Fibroblast of lung (primary cell): ENCODE measurements around the gene CDR2L. TPM values are rescaled to one million over a fixed set of nuclear protein-coding genes. Genes with fewer than 3 reads are reported as not detected.
A peak's percentile ranks its signal among the peaks of the same experiment; 100 is the strongest.
"Not testable (repeated sequence)": the region's sequence is repeated elsewhere in the genome, so short reads cannot be mapped to it uniquely, and the experiment has no call there.

Source experiments
- DNase-seq, 2 donors: peaks; one replicate each; pipeline versions ENCODE4 v3.0.0 to v3.0.0-alpha.2; 2010; ENCODE audit warnings: low read depth in 2 of 2
- H2AFZ ChIP-seq: 2 replicates; pipeline ENCODE4 v1.5.1; 2012; ENCODE audit warnings: low read length, control low read depth, inconsistent platforms
- H3K27ac ChIP-seq: 2 replicates; pipeline ENCODE4 v1.5.1; 2011; ENCODE audit warnings: low read length, control low read depth; ENCODE audit not compliant: insufficient read depth
- H3K27me3 ChIP-seq: 2 replicates; pipeline ENCODE4 v1.5.1; 2011; ENCODE audit warnings: mild to moderate bottlenecking, low read length; ENCODE audit not compliant: control insufficient read depth, insufficient read depth
- H3K36me3 ChIP-seq: 2 replicates; pipeline ENCODE4 v1.5.1; 2011; ENCODE audit warnings: low read length; ENCODE audit not compliant: control insufficient read depth, insufficient read depth
- H3K4me1 ChIP-seq: 2 replicates; pipeline ENCODE4 v1.5.1; 2011; ENCODE audit warnings: low read length; ENCODE audit not compliant: control insufficient read depth, insufficient read depth; ENCODE audit errors: extremely low read depth
- H3K4me2 ChIP-seq: 2 replicates; pipeline ENCODE4 v1.5.1; 2011; ENCODE audit warnings: low read length, control low read depth; ENCODE audit not compliant: insufficient read depth; ENCODE audit errors: extremely low read depth
- H3K4me3 ChIP-seq, 4 experiments: fragments of 200-600 bp in 1 of 4; sonication (generic) in 1 of 4; replicated peaks in 1 of 4; 2 replicates each; pipeline ENCODE4 v1.5.1; 2011 to 2016; ENCODE audit warnings: low read length in 4 of 4, low read depth in 3 of 4, mild to moderate bottlenecking in 3 of 4, control low read depth in 2 of 4, inconsistent platforms in 1 of 4, mixed read lengths in 1 of 4; ENCODE audit not compliant: insufficient read depth in 1 of 4; ENCODE audit errors: control extremely low read depth in 1 of 4
- H3K79me2 ChIP-seq: 2 replicates; pipeline ENCODE4 v1.5.1; 2012; ENCODE audit warnings: mild to moderate bottlenecking, low read length, inconsistent platforms; ENCODE audit not compliant: control insufficient read depth, insufficient read depth
- H3K9ac ChIP-seq: 2 replicates; pipeline ENCODE4 v1.5.1; 2011; ENCODE audit warnings: mild to moderate bottlenecking, low read length, control low read depth; ENCODE audit not compliant: insufficient read depth
- H3K9me3 ChIP-seq: 2 replicates; pipeline ENCODE4 v1.5.1; 2012; ENCODE audit warnings: low read depth, low read length; ENCODE audit not compliant: control insufficient read depth, insufficient read depth
- H4K20me1 ChIP-seq: 2 replicates; pipeline ENCODE4 v1.5.1; 2011; ENCODE audit warnings: low read length; ENCODE audit not compliant: control insufficient read depth, insufficient read depth; ENCODE audit errors: extremely low read depth
- EZH2 ChIP-seq: IDR thresholded peaks from 2 replicates; pipeline ENCODE4 v1.5.1; 2012; ENCODE audit warnings: low read length, control low read depth, mild to moderate bottlenecking; ENCODE audit errors: missing control alignments
- polyA plus RNA-seq, 2 donors: library from polyadenylated mRNA; depleted of rRNA in 1 of 2; stranded (reverse) in 1 of 2; unstranded in 1 of 2; fragments of >200 nt; gene quantifications; 2 replicates each; pipeline ENCODE4 v1.2.1, GENCODE V29; 2011 to 2012; ENCODE audit warnings: missing spikeins in 1 of 2
- total RNA-seq: library from RNA; depleted of rRNA; stranded (reverse); fragments of >200 nt; gene quantifications from 2 replicates; pipeline ENCODE4 v1.2.1, GENCODE V29; 2014
- TF ChIP-seq, protein P1 (sequence below), 2 donors: IDR thresholded peaks in 1 of 2; conservative IDR thresholded peaks in 1 of 2; 1 replicate in 1 of 2; 2 replicates in 1 of 2; pipeline ENCODE4 v1.5.1; 2011 to 2012; ENCODE audit warnings: low read length in 2 of 2, control low read depth in 1 of 2, inconsistent platforms in 1 of 2, low read depth in 1 of 2, mild to moderate bottlenecking in 1 of 2

Gene CDR2L
- total and polyA plus RNA-seq, 2 donors (not counting 1 experiment from before 2014, with no cell fraction given) = 9.7 to 12.2 TPM

GRCh38 chr17:75041656-75042280, 54.3 kb downstream of the CDR2L start:
- Histone ChIP-seq H3K9ac (no peak overlapping the region), H3K4me1 (no peaks in the 10 kb centered on the region), H3K27me3 (no peaks in the 10 kb centered on the region), H3K79me2 (peaks cover 13% of the 10 kb centered on the region), H4K20me1 (no peaks in the 10 kb centered on the region), H2AFZ (no peak overlapping the region), H3K27ac (no peak overlapping the region), H3K36me3 (peaks cover 13% of the 10 kb centered on the region), H3K4me2 (no peak overlapping the region), H3K9me3 (no peaks in the 10 kb centered on the region), H3K4me3 (no peak overlapping the region)
- TF ChIP-seq, protein P1, sequence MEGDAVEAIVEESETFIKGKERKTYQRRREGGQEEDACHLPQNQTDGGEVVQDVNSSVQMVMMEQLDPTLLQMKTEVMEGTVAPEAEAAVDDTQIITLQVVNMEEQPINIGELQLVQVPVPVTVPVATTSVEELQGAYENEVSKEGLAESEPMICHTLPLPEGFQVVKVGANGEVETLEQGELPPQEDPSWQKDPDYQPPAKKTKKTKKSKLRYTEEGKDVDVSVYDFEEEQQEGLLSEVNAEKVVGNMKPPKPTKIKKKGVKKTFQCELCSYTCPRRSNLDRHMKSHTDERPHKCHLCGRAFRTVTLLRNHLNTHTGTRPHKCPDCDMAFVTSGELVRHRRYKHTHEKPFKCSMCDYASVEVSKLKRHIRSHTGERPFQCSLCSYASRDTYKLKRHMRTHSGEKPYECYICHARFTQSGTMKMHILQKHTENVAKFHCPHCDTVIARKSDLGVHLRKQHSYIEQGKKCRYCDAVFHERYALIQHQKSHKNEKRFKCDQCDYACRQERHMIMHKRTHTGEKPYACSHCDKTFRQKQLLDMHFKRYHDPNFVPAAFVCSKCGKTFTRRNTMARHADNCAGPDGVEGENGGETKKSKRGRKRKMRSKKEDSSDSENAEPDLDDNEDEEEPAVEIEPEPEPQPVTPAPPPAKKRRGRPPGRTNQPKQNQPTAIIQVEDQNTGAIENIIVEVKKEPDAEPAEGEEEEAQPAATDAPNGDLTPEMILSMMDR (conservative IDR thresholded peaks at IDR 0.05 in 1 of 2, IDR thresholded peaks at IDR 0.05 in 1 of 2; ENCODE audit: low read depth in 1 of 2, low read length in 2 of 2) = no peak
- TF ChIP-seq EZH2 = no peak
- DNase-seq = no peak

DNA sequence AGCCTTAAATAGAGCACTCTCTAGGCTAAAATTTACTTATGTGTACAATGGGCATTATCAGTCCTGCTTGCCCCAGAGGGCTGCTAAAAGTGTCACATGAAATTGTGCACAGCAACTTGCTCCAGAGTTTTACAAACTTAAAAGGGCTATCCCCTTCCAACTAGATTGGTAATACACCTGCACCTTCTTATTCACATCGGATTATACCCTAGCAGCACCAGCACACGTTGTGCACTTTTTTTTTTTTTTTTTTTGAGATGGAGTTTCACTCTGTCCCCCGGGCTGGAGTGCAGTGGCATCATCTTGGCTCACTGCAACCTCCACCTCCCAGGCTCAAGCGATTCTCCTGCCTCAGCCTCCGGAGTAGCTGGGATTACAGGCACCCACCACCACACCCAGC, 56.4 kb downstream of the CDR2L start:
- H3K27ac ChIP-seq, DNase-seq, H3K4me2 ChIP-seq, H3K9me3 ChIP-seq, H4K20me1 ChIP-seq, H3K9ac ChIP-seq, H3K4me3 ChIP-seq, H3K27me3 ChIP-seq, H3K4me1 ChIP-seq, H2AFZ ChIP-seq: not testable (repeated sequence)
- Histone ChIP-seq H3K36me3 (peaks cover 12% of the 10 kb centered on the region), H3K79me2 (peaks cover 21% of the 10 kb centered on the region)

DNA sequence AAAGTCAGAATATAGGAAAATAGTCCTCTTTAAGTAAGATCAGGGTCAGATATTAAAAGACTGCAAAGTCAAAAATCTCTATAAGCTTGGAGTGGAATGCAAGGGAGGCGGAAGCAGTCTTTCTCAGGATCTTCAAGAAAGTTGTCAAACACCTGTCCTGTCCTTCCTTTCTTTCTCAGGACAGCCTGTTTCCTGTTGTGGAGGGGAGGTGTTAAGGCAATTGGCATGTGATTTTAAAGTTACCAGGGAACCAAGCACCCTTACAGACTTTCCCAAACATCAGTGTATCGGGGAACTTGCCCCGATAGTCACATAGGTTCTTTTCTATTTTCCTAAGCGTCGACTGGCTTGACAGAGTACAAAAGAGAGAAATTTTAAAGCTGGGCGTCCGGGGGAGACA, 57.3 kb downstream of the CDR2L start:
- TF ChIP-seq, protein P1 (conservative IDR thresholded peaks at IDR 0.05 in 1 of 2, IDR thresholded peaks at IDR 0.05 in 1 of 2; ENCODE audit: low read depth in 1 of 2, low read length in 2 of 2) = no peak
- no peak for TF ChIP-seq EZH2
- H3K27me3 ChIP-seq = no peaks in the 10 kb centered on the region

GRCh38 chr17:75045946-75046406, 58.5 kb downstream of the CDR2L start:
- not testable (repeated sequence) for H3K36me3 ChIP-seq, H3K4me1 ChIP-seq, H4K20me1 ChIP-seq, H3K27me3 ChIP-seq, H3K9me3 ChIP-seq, H2AFZ ChIP-seq, DNase-seq
- Histone ChIP-seq H3K79me2 (peaks cover 21% of the 10 kb centered on the region), H3K4me3 (peak overlapping the region; percentile 70 to 97 (median 88)), H3K4me2 (peak overlapping the region; percentile 66), H3K9ac (peak overlapping the region; percentile 86), H3K27ac (peak overlapping the region; percentile 94)

More for the DNA sequence above, 57.3 kb downstream of the CDR2L start:
- peaks cover 21% of the 10 kb centered on the region for H3K79me2 ChIP-seq
- H2AFZ ChIP-seq = no peak overlapping the region
- H3K9ac ChIP-seq = no peak overlapping the region
- peaks cover 3% of the 10 kb centered on the region for H3K4me1 ChIP-seq
- H3K9me3 ChIP-seq = no peaks in the 10 kb centered on the region
- no peak overlapping the region for H3K4me3 ChIP-seq
- no peaks in the 10 kb centered on the region for H4K20me1 ChIP-seq
- DNase-seq = no peak
- no peak overlapping the region for H3K27ac ChIP-seq
- H3K36me3 ChIP-seq = peaks cover 10% of the 10 kb centered on the region
- H3K4me2 ChIP-seq = no peak overlapping the region
